ENCODE measurements around the gene SCGB1D1.
"Not testable (repeated sequence)": the region's sequence is repeated elsewhere in the genome, so short reads cannot be mapped to it uniquely, and the experiment has no call there.

Gene SCGB1D1

DNA sequence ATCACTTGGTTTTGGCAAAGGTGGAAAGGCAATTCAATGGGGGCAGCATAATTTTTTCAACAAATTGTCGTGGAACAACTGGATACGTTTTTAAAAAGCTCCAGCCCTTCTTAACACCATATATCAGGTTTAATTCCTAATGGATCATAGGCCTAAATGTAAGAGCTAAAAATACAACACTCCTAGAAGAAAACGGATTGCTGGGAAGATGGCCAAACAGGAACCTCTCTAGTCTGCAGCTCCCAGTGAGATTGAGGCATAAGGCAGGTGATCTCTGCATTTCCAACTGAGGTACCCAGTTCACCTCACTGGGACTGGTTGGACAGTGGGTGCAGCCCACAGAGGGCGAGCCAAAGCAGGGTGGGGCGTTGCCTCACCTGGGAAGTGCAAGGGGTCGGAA, 32.4 kb upstream of the SCGB1D1 start:
- no peak for DNase-seq (ENCODE audit: extremely low read depth in 1 of 2, low read depth in 1 of 2)

DNA sequence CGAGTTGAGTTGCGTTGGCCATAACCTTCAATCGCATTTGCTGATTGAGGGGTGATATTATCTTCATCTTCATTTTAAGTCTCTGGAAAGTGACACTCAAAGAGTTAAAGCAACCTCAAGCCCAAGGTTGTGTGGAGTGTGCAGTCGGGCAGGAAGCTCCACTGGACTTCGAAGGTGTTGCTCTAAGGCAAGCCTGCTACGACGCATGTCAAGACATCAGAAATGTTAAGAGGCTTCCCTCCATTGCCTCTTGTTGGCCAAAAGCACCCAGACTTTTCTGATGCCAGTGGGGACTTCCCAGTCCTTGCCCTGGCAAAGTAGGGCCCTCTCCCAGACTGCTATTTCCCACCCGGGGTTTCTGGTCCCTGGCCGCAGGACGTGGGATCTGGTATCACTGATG, 23.6 kb upstream of the SCGB1D1 start:
- DNase-seq (ENCODE audit: extremely low read depth in 1 of 2, low read depth in 1 of 2): no peak

DNA sequence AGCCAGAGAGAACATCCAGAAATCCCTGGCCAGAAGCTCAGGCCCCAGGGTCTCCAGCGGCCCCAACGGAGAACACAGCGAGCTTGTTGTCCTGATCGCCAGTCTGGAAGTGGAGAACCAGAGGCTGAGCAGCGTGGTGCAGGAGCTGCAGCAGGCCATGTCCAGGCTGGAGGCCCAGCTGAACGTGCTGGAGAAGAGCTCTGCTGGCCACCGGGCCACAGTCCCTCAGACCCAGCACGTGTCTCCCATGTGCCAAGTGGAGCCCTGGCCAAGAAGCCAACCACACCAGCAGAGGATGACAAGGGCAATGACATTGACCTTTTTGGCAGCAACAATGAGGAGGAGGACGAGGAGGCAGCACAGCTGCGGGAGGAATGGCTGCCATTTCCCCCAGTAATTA, 20.6 kb upstream of the SCGB1D1 start:
- no peak for DNase-seq (ENCODE audit: extremely low read depth in 1 of 2, low read depth in 1 of 2)

DNA sequence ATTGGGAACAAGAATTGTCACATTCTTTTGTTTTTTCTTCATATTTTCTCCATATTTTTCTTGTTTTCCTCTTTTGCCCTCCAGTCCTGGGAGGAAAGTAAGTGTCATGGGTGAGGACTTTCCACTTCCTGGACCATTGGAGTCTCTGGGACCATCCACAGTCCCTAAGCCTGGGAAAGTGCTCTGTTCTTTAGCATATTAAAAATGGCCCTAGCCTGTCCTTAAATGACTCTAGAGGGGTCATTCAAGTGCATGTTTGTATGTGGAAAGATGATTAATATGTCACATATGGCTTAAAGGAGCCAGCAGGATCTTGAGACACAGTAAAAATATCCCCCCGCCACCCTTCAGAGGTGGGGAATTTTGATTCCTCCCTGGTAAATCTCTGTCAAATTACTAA, 20.1 kb upstream of the SCGB1D1 start:
- DNase-seq (ENCODE audit: extremely low read depth in 1 of 2, low read depth in 1 of 2): no peak

DNA sequence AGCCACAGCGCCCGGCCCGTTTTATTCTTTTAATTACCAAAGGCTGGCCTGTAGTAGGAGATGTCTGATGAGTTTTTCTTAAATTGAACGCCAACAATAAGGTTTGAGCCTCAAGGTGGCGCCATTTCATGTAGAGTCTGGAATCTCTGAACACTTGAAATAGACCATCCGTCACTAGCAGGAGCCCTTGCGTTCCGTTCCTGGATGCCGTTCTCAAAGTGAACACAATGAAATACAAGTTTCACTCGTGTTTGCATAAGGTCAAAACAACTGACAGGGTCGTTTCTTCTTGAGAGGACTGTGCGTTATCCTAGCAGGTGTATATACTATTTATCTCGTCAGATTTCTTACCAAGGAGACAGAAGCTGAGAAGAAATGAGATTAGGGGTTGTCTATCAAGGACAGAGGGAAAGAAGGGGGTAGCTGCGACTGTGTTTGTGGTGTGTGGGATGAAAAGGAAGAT, 18.7 kb upstream of the SCGB1D1 start:
- DNase-seq (ENCODE audit: extremely low read depth in 1 of 2, low read depth in 1 of 2): peak; percentile 23 to 51

DNA sequence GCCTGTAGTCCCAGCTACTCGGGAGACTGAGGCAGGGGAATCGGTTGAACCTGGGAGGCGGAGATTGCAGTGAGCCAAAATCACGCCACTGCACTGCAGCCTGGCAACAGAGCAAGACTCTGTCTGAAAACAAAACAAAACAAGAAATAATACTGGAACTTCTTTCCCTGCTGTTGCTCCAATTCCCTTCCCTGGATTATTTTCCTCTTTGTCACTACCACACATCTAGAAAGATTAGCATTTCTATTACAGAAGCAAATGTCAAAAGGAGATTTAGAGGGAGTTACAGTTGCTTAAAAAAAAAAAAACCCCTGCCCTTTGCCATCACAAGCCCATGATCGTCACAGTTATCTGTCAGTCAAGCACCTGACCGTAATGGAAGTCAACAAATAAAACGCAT, 17.7 kb upstream of the SCGB1D1 start:
- no peak for DNase-seq (ENCODE audit: extremely low read depth in 1 of 2, low read depth in 1 of 2)

DNA sequence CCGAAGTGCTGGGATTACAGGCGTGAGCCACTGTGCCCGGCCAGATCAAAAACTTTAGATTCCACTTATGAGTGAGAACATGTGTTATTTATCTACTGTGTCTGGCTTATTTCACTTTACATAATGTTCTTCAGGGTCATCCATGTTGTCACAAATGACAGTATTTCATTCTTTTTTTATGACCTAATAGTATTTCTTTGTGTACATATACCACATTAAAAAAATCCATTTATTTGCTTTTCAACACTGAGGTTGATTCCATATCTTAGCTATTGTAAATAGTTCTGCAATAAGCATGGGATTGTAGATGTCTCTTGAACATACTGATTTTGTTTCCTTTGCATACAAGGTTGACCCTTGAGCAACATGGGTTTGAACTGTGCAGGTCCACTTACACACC, 13.2 kb upstream of the SCGB1D1 start:
- DNase-seq (ENCODE audit: extremely low read depth in 1 of 2, low read depth in 1 of 2): no peak

DNA sequence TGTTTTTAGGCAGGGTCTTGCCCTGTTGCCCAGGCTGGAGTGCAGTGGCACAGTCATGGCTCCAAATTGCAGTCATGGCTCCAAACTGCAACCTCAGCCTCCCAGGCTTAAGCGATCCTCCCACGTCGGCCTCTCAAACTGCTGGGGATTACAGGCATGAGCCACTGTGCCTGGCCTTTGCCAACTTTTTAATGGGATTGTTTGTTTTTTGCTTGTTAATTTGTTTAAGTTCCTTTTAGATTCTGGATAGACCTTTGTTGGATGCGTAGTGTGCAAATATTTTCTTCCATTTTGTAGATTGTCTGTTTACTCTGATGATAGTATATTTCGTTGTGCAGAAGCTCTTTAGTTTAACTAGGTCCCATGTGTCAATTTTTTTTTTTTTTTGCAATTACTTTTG, 10.0 kb upstream of the SCGB1D1 start:
- DNase-seq (ENCODE audit: extremely low read depth in 1 of 2, low read depth in 1 of 2): no peak

DNA sequence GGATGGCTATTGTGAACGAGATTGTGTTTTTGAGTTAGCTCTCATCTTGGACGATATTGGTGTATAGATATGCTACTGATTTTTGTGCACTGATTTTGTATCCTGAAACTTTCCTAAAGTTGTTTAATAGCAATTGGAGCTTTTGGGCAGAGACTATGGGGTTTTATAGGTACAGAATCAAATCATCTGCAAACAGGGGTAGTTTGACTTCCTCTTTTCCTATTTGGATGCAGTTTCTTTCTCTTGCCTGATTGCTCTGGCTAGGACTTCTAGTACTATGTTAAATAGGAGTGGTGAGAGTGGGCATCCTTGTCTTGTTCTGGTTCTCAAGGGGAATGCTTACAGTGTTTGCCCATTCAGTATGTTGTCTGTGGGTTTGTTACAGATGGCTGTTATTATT, 8.9 kb upstream of the SCGB1D1 start:
- DNase-seq (ENCODE audit: extremely low read depth in 1 of 2, low read depth in 1 of 2): no peak

DNA sequence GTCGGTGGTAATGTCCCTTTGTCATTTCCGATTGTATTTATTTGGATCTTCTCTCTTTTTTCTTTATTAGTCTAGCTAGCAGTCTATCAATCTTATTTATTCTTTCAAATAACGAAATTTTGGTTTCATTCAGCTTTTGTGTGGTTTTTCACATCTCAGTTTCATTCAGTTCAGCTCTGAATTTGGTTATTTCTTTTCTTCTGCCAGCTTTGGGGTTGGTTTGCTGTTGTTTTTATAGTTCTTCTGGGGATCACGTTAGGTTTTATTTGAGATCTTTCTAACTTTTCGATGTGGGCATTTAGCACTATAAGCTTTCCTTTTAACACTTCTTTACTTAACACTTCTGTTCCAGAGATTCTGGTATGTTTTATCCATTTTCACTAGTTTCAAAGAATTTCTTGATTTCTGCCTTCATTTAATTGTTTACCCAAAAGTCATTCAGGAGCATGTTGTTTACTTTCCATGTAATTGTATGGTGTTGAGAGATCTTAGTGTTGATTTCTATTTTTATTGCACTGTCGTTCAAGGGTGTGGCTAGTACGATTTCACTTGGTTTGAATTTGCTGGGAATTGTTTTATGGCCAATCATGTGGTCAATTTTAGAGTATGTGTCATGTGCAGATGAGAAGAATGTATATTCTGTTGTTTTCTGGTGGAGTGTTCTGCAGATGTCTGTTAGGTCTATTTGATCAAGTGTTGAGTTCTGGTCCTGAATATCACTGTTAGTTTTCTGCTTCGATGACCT, 7.7 kb upstream of the SCGB1D1 start:
- DNase-seq (ENCODE audit: extremely low read depth in 1 of 2, low read depth in 1 of 2): no peak

DNA sequence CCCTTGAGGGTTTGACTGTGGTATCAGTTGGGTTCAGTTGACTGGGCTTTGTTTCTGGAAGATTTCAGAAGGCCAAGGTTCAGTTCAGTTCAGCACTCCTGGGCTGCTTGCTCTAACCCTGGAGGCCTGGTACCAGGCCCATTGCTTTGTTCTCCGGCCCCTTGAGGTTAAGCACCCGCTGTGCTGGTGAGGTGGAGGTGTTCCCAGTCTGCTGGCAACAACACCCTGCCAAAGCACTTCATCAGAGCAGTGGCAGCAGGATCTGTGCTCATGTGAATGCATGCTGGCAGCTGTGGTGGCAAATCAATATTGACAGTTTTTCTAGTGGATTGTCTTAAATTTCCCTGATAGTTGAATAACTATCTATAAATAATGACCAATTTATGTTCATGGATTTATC, 3.8 kb upstream of the SCGB1D1 start:
- DNase-seq (ENCODE audit: extremely low read depth in 1 of 2, low read depth in 1 of 2): no peak

DNA sequence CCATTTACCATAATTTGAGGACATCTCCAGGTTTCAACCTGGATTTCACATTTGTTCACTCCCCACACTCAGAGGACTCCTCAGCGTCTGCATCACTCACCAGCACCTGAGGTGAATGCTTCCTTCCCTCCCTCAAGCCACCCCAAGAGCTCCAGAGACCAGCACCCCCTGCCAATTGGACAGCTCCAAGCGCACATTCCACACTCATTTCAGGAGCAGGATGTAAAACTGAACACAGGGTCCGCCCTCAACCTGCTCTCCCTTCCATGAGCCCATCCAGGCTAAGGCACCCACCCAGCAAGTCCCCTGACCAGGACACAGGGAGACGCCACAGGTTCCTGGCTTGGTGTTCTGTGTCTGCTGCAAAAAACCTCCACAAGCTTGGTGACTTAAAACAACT, 3.9 kb downstream of the SCGB1D1 start:
- no peak for DNase-seq (ENCODE audit: extremely low read depth in 1 of 2, low read depth in 1 of 2)

DNA sequence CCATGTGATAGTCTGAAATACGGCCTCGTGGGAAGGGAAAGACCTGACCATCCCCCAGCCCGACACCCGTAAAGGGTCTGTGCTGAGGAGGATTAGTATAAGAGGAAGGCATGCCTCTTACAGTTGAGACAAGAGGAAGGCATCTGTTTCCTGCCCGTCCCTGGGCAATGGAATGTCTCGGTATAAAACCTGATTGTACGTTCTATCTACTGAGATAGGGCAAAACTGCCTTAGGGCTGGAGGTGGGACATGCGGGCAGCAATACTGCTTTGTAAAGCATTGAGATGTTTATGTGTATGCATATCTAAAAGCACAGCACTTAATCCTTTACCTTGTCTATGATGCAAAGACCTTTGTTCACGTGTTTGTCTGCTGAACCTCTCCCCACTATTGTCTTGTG, 5.0 kb downstream of the SCGB1D1 start:
- not testable (repeated sequence) for DNase-seq (ENCODE audit: extremely low read depth in 1 of 2, low read depth in 1 of 2)

DNA sequence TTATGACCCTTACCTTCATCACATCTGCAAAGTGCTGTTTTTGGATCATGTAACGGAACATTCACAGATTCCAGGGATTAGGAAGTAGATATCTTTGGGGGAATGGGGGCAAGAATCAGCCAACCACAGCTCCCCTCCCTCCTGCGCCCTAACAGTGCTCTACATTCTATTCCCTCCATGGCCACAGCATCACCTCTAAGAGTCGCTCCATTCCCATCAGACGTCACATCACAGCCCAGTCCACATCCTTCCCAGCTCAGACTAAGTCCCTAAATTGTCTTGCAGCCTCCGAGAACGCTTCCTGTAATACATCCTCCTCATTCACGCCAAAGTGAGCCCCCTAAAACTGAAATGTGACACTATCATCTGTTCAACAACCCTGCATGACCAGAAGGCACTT, 5.9 kb downstream of the SCGB1D1 start:
- DNase-seq (ENCODE audit: extremely low read depth in 1 of 2, low read depth in 1 of 2): no peak

DNA sequence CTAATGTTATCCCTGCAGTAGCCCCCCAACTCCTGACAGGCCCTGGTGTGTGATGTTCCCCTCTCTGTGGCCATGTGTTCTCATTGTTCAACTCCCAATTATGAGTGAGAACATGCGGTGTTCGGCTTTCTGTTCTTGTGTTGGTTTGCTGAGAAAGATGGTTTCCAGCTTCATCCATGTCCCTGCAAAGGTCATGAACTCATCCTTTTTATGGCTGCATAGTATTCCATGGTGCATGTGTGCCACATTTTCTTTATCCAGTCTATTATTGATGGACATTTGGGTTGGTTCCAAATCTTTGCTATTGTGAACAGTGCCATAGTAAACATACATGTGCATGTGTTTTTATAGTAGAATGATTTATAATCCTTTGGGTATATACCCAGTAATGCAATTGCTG, 7.4 kb downstream of the SCGB1D1 start:
- DNase-seq (ENCODE audit: extremely low read depth in 1 of 2, low read depth in 1 of 2): not testable (repeated sequence)

DNA sequence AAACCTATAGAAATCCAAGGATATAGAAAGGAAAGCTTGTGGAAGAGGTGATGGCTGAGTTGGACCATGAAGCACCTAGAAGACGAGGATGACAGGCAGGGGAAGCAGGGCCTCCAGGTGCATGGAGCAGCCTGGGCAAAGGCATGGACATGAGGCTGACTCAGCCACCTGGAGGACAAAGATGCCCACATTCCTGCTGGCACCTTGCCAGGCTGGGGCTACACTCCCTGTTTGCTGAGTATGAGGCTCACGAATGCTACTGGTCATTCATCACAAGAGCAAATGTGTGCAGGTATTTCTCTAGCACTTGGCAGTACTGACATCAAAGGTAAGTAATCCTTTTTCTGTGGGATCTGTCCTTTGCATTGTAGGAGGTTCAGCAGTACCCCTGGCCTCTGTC, 11.4 kb downstream of the SCGB1D1 start:
- no peak for DNase-seq (ENCODE audit: extremely low read depth in 1 of 2, low read depth in 1 of 2)

DNA sequence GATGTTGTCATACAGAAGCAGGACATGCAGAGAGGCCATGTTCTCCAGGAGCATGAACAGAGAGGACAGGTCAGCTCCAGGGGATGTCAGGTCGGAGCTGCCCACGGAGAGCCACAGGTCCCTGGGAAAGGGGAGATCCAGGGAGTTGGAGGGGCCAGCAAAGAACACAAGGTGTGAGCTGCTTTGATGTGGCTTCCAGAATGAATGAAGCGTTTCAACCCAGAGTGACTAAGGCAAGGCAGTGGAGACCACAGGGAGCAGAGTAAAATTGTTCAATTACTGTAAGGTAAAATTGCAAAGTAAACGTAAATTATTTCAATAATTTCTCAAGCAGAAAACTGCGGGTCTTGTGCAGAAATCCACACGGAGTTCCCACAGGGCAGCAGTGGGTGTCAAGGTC, 12.9 kb downstream of the SCGB1D1 start:
- no peak for DNase-seq (ENCODE audit: extremely low read depth in 1 of 2, low read depth in 1 of 2)

DNA sequence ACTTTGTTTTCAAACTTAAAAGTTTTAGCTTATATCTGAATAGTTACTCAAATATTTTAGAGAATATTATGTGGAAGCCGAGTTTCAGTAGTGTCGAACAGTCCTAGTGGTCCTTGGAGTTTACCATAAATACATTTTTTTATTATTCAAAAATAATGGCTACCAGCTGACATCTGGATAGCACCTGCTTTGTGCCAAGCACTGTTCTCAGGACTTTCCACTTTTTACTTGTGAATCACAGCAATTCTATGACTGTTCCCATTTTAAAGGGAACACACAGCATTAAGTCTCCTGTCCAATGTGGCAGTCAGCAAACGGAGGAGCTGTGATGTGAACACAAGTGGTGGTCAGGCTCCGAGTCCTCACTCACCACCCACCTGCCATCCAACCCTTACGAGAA, 14.4 kb downstream of the SCGB1D1 start:
- DNase-seq (ENCODE audit: extremely low read depth in 1 of 2, low read depth in 1 of 2): no peak

DNA sequence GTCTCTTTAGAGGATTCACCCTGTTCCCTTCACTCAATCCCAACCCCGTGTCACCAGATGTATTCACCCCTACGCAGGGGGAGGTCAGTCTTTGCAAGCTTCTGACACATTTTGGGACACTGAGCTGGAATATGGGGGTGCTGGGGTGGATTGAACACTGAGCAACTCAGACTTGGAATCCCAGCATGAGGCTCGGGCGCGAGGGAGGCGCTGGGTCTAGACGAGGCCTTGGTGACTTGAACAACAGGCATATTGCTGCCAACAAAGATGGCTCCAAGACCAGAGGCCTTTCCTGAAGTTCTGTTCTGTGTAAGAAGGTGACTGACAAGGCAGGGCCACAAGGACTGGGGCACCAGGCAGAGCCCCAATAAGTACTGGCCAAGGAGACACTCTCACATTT, 15.4 kb downstream of the SCGB1D1 start:
- DNase-seq (ENCODE audit: extremely low read depth in 1 of 2, low read depth in 1 of 2): no peak

DNA sequence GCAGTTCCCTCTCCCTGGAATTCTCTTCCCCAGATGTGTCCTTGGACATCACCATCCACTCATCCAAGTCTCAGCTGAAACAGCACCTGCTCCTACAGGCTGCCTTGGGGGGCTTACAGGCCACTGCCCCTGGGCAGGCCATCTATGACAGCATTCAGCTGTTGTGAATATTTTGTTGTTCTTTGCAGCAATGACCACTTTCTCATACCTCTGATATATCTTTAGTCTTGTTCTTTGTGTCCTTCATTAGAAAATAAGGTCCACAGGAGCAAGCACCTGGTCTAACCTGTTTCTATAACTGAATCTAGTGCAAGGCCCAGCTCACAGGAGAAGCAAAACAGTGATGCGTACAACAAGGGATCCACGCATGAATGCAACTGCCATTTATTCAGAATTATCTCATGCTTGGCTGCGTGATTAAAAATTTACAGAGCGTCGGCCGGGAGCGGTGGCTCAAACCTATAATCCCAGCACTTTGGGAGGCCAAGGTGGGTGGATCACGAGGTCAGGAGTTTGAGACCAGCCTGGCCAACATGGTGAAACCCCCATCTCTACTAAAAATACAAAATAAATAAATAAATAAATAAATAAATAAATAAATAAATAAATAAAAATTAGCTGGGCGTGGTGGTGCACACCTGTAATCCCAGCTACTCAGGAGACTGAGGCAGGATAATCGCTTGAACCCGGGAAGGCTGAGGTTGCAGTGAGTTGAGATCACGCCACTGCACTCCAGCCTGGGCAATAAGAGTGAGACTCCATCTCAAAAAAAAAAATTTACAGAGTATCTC, 16.5 kb downstream of the SCGB1D1 start:
- not testable (repeated sequence) for DNase-seq (ENCODE audit: extremely low read depth in 1 of 2, low read depth in 1 of 2)

DNA sequence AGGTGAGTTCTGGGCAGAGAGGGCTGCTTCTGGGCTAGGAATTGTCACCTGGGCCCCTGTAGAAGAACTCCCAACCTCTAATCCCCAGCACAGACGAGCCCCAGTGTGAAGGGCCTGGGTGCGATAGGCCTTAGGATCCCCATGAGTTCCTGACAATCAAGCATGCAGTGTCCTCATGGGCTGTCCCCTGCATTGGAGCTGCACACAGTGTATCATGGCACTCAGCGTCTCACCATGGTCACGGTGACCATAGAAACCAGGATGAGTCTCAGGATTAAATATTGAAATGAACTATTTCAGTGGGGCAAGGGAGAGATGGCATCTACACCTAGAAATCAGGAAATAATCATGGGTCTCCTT, 18.7 kb downstream of the SCGB1D1 start:
- DNase-seq (ENCODE audit: extremely low read depth in 1 of 2, low read depth in 1 of 2): no peak

DNA sequence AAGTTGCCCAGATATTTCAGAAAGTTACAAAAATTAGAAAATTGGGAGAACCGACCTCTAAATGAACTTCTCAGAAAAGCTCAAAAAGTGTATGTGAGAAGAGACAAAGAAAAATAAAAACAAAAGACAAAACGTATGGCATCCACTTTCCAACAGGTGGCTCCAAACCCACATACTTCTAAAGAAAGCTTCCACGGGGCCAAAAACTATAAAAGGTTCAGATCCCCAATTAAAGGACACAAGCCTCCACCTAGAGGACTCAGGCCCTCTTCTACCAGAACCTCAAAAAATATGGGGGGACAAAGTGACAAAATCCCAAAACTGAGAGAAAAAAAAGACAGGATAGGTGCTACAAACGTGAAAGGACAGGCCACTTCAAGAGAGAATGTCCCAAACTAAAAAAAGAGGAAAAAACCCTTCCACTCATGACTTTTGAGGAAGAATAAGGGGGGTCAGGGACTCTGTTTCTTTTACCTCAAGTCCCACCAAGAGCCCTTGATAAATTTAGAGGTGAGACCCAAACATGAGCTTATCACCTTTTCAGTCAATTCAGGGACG, 27.3 kb downstream of the SCGB1D1 start:
- no peak for DNase-seq (ENCODE audit: extremely low read depth in 1 of 2, low read depth in 1 of 2)
